ENCODE data around the gene THY1.

Gene THY1

GRCh38 chr11:119421941-119422808, 797 bp downstream of the THY1 start:
- DNase-seq (ENCODE audit: extremely low spot score), result no peak
- POLR2A ChIA-PET, result no interaction called here
- TF ChIP-seq SP1 (IDR thresholded peaks at IDR 0.05) (no peak), L3MBTL2 (conservative IDR thresholded peaks at IDR 0.05) (no peak), LEF1 (IDR thresholded peaks at IDR 0.05; ENCODE audit: borderline replicate concordance) (no peak), FOXA1 (IDR thresholded peaks at IDR 0.05) (no peak)
- CTCF ChIA-PET, result no interaction called here

- CTCF ChIA-PET, result no interaction called here
- DNase-seq (ENCODE audit: extremely low spot score), result no peak
- TF ChIP-seq NFRKB (IDR thresholded peaks at IDR 0.05), result no peak
- TF ChIP-seq CTBP1 (IDR thresholded peaks at IDR 0.05; ENCODE audit: borderline replicate concordance), result no peak
- TF ChIP-seq, protein P1, sequence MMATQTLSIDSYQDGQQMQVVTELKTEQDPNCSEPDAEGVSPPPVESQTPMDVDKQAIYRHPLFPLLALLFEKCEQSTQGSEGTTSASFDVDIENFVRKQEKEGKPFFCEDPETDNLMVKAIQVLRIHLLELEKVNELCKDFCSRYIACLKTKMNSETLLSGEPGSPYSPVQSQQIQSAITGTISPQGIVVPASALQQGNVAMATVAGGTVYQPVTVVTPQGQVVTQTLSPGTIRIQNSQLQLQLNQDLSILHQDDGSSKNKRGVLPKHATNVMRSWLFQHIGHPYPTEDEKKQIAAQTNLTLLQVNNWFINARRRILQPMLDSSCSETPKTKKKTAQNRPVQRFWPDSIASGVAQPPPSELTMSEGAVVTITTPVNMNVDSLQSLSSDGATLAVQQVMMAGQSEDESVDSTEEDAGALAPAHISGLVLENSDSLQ (IDR thresholded peaks at IDR 0.05), result no peak
- no peak for TF ChIP-seq BHLHE40 (IDR thresholded peaks at IDR 0.05; ENCODE audit: borderline replicate concordance)
- no peak for TF ChIP-seq HDGF (IDR thresholded peaks at IDR 0.05; ENCODE audit: borderline replicate concordance)
- no peak for TF ChIP-seq FOXK2 (IDR thresholded peaks at IDR 0.05)
- no peak for TF ChIP-seq LEF1 (IDR thresholded peaks at IDR 0.05; ENCODE audit: borderline replicate concordance)
- no peak for TF ChIP-seq L3MBTL2 (conservative IDR thresholded peaks at IDR 0.05)
- TF ChIP-seq ZNF384 (IDR thresholded peaks at IDR 0.05), result no peak
- no peak for TF ChIP-seq FOXM1 (IDR thresholded peaks at IDR 0.05; ENCODE audit: borderline replicate concordance)
- no peak for TF ChIP-seq FOXA1 (IDR thresholded peaks at IDR 0.05)
- TF ChIP-seq TARDBP (IDR thresholded peaks at IDR 0.05), result no peak
- no peak for TF ChIP-seq SUZ12 (IDR thresholded peaks at IDR 0.05)
- TF ChIP-seq ARNT (IDR thresholded peaks at IDR 0.05), result no peak
- TF ChIP-seq ELF4 (IDR thresholded peaks at IDR 0.05), result no peak
- TF ChIP-seq SP1 (IDR thresholded peaks at IDR 0.05), result no peak
- POLR2A ChIA-PET, result no interaction called here
These were observed 1.6 kb downstream of the THY1 start for GRCh38 chr11:119421351-119421750.

- ChIA-PET CTCF (no interaction called here), POLR2A (no interaction called here)
- no peak for TF ChIP-seq ELF4 (IDR thresholded peaks at IDR 0.05)
- no peak for TF ChIP-seq TARDBP (IDR thresholded peaks at IDR 0.05)
- TF ChIP-seq ZNF384 (IDR thresholded peaks at IDR 0.05), result no peak
- TF ChIP-seq SUZ12 (IDR thresholded peaks at IDR 0.05), result no peak
- TF ChIP-seq FOXA1 (IDR thresholded peaks at IDR 0.05), result no peak
- no peak for DNase-seq (ENCODE audit: extremely low spot score)
These were observed 2.3 kb downstream of the THY1 start for GRCh38 chr11:119420631-119421030.

- POLR2A ChIA-PET, result no interaction called here
- no peak for DNase-seq (ENCODE audit: extremely low spot score)
- CTCF ChIA-PET, result no interaction called here
- no peak for TF ChIP-seq LEF1 (IDR thresholded peaks at IDR 0.05; ENCODE audit: borderline replicate concordance)
- no peak for TF ChIP-seq FOXM1 (IDR thresholded peaks at IDR 0.05; ENCODE audit: borderline replicate concordance)
- no peak for TF ChIP-seq FOXK2 (IDR thresholded peaks at IDR 0.05)
- TF ChIP-seq ELF4 (IDR thresholded peaks at IDR 0.05), result no peak
- TF ChIP-seq ZNF384 (IDR thresholded peaks at IDR 0.05), result no peak
- no peak for TF ChIP-seq FOXA1 (IDR thresholded peaks at IDR 0.05)
- no peak for TF ChIP-seq SP1 (IDR thresholded peaks at IDR 0.05)
- no peak for TF ChIP-seq NFRKB (IDR thresholded peaks at IDR 0.05)
- no peak for TF ChIP-seq TARDBP (IDR thresholded peaks at IDR 0.05)
- TF ChIP-seq, protein P1 (IDR thresholded peaks at IDR 0.05), result no peak
- no peak for TF ChIP-seq L3MBTL2 (conservative IDR thresholded peaks at IDR 0.05)
These were observed 3.0 kb downstream of the THY1 start for GRCh38 chr11:119419834-119420492.

GRCh38 chr11:119419246-119419645, 3.7 kb downstream of the THY1 start:
- DNase-seq (ENCODE audit: extremely low spot score), result no peak
- ChIA-PET CTCF (no interaction called here), POLR2A (no interaction called here)
- no peak for TF ChIP-seq ZNF384 (IDR thresholded peaks at IDR 0.05)
- TF ChIP-seq, protein P1 (IDR thresholded peaks at IDR 0.05), result no peak
- TF ChIP-seq LEF1 (IDR thresholded peaks at IDR 0.05; ENCODE audit: borderline replicate concordance), result no peak
- TF ChIP-seq ELF4 (IDR thresholded peaks at IDR 0.05), result no peak
- no peak for TF ChIP-seq FOXA1 (IDR thresholded peaks at IDR 0.05)
- no peak for TF ChIP-seq FOXK2 (IDR thresholded peaks at IDR 0.05)
- TF ChIP-seq L3MBTL2 (conservative IDR thresholded peaks at IDR 0.05), result no peak
- TF ChIP-seq SP1 (IDR thresholded peaks at IDR 0.05), result no peak
- no peak for TF ChIP-seq SUZ12 (IDR thresholded peaks at IDR 0.05)
- TF ChIP-seq NFRKB (IDR thresholded peaks at IDR 0.05), result no peak
- no peak for TF ChIP-seq BHLHE40 (IDR thresholded peaks at IDR 0.05; ENCODE audit: borderline replicate concordance)
- TF ChIP-seq FOXM1 (IDR thresholded peaks at IDR 0.05; ENCODE audit: borderline replicate concordance), result no peak
- no peak for TF ChIP-seq ARNT (IDR thresholded peaks at IDR 0.05)
- TF ChIP-seq CTBP1 (IDR thresholded peaks at IDR 0.05; ENCODE audit: borderline replicate concordance), result no peak
- no peak for TF ChIP-seq TARDBP (IDR thresholded peaks at IDR 0.05)
- no peak for TF ChIP-seq HDGF (IDR thresholded peaks at IDR 0.05; ENCODE audit: borderline replicate concordance)

DNA sequence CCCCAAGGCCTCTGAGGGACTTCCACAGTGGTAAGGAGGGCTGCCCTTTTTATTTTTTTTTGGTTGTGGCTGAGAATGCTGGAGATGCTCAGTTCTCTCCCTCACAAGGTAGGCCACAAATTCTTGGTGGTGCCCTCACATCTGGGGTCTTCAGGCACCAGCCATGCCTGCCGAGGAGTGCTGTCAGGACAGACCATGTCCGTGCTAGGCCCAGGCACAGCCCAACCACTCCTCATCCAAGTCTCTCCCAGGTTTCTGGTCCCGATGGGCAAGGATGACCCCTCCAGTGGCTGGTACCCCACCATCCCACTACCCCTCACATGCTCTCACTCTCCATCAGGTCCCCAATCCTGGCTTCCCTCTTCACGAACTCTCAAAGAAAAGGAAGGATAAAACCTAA, 4.2 kb downstream of the THY1 start:
- TF ChIP-seq HDGF (IDR thresholded peaks at IDR 0.05; ENCODE audit: borderline replicate concordance) (no peak), FOXM1 (IDR thresholded peaks at IDR 0.05; ENCODE audit: borderline replicate concordance) (no peak), TARDBP (IDR thresholded peaks at IDR 0.05) (no peak), ZNF384 (IDR thresholded peaks at IDR 0.05) (no peak), FOXK2 (IDR thresholded peaks at IDR 0.05) (no peak), FOXA1 (IDR thresholded peaks at IDR 0.05) (no peak), ELF4 (IDR thresholded peaks at IDR 0.05) (no peak), L3MBTL2 (conservative IDR thresholded peaks at IDR 0.05) (no peak), LEF1 (IDR thresholded peaks at IDR 0.05; ENCODE audit: borderline replicate concordance) (no peak), SUZ12 (IDR thresholded peaks at IDR 0.05) (no peak), BHLHE40 (IDR thresholded peaks at IDR 0.05; ENCODE audit: borderline replicate concordance) (no peak)
- TF ChIP-seq, protein P1 (IDR thresholded peaks at IDR 0.05), result no peak
- DNase-seq (ENCODE audit: extremely low spot score), result no peak
- CTCF ChIA-PET, result no interaction called here
- POLR2A ChIA-PET, result no interaction called here
